C4-2B (cell line): ENCODE data around the gene VPS13D.

Experiments
- ZFX ChIP-seq: fragments of 450-650 bp; IDR thresholded peaks from 2 replicates; pipeline ENCODE4 v1.6.1; 2017
- TF ChIP-seq, protein P1 (sequence below): fragments of 450-650 bp; conservative IDR thresholded peaks from 2 replicates; pipeline ENCODE4 v1.5.1; 2017; ENCODE audit warnings: mild to moderate bottlenecking

DNA sequence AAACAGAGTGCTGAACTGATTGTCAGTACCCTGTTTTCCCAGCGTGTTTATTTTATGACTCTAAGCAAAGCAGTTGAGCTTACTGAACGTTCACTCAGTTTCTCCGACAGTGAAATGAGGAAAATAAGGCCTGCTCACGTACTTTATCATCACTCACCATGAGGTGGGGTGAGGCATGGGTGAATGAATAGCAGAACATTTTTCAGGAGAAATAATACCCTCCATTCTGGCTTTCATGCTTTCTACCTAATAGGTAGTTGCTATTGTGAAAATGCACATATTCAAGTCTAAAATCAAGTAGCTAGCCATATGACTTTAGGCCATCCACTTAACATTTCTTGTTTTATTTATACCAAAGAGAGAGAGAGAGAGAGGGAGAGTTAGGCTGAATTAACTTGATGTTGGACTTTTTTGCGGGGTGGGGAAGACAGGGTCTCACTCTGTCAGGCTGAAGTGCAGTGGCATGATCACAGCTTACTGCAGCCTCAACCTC lies 178.2 kb downstream of the VPS13D start:
- TF ChIP-seq, protein P1, sequence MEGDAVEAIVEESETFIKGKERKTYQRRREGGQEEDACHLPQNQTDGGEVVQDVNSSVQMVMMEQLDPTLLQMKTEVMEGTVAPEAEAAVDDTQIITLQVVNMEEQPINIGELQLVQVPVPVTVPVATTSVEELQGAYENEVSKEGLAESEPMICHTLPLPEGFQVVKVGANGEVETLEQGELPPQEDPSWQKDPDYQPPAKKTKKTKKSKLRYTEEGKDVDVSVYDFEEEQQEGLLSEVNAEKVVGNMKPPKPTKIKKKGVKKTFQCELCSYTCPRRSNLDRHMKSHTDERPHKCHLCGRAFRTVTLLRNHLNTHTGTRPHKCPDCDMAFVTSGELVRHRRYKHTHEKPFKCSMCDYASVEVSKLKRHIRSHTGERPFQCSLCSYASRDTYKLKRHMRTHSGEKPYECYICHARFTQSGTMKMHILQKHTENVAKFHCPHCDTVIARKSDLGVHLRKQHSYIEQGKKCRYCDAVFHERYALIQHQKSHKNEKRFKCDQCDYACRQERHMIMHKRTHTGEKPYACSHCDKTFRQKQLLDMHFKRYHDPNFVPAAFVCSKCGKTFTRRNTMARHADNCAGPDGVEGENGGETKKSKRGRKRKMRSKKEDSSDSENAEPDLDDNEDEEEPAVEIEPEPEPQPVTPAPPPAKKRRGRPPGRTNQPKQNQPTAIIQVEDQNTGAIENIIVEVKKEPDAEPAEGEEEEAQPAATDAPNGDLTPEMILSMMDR = no peak
- no peak for TF ChIP-seq ZFX
